K562 (cell line): ENCODE measurements around the gene MAST4. TPM values are rescaled to one million over a fixed set of nuclear protein-coding genes. Genes with fewer than 3 reads are reported as not detected.

Source experiments
- ATAC-seq: fragments of 200-7000 bp; cut with Tn5 transposase; 3 replicates; pipeline ENCODE4 v1.9.1; 2020; ENCODE audit warnings: moderate library complexity
- BruUV-seq: library from RNA; stranded (reverse); fragments of 400-500 nt; replicated peaks from 2 replicates; lab custom pipeline; 2021; lab: Mats Ljungman, UMichigan
- CTCF ChIA-PET: fragments of 300-600 bp; formaldehyde crosslinking; extraction: SDS; loops from one replicate; lab custom pipeline; 2021; ENCODE audit warnings: low intra/inter-chr PET ratio; lab: Yijun Ruan, JAX
- POLR2A ChIA-PET: fragments of 300-600, 350-650 bp; sonication (Branson Sonifier 250); formaldehyde crosslinking; extraction: SDS; loops from one replicate; lab custom pipeline; 2021; ENCODE audit warnings: antibody characterized with exemption, inconsistent platforms; lab: Yijun Ruan, JAX
- DNase-seq, 4 experiments: peaks; one replicate each; pipeline versions ENCODE4 v3.0.0 to v3.0.0-alpha.2; 2011 to 2018; ENCODE audit warnings: low spot score in 3 of 4, mixed read lengths in 3 of 4; ENCODE audit errors: extremely low read depth in 1 of 4
- FAIRE-seq: peaks from 2 replicates; lab custom pipeline; 2011; peaks lifted over from hg19 to GRCh38; lab: Jason Lieb, UNC
- H2AFZ ChIP-seq: 2 replicates; pipeline ENCODE4 v1.6.0; 2011; ENCODE audit warnings: low read depth, low read length, control low read depth, inconsistent platforms
- H3K27ac ChIP-seq: fragments of 200-600 bp; 3 replicates; pipeline ENCODE4 v1.8.0; 2011; ENCODE audit warnings: low read depth, mild to moderate bottlenecking, control low read depth, inconsistent platforms, low read length, moderate library complexity, mixed read lengths; ENCODE audit errors: extremely low read depth
- H3K27me3 ChIP-seq, 2 experiments: fragments of 300-600 bp in 1 of 2; 2 replicates in 1 of 2; 3 replicates in 1 of 2; pipeline versions ENCODE4 v1.6.0 to v1.8.0; 2011; ENCODE audit warnings: inconsistent platforms in 2 of 2, low read length in 2 of 2, mild to moderate bottlenecking in 1 of 2, mixed read lengths in 1 of 2, moderate library complexity in 1 of 2; ENCODE audit not compliant: control insufficient read depth in 2 of 2, insufficient read depth in 2 of 2
- H3K36me3 ChIP-seq: fragments of 300-600 bp; 3 replicates; pipeline ENCODE4 v1.8.0; 2011; ENCODE audit warnings: mild to moderate bottlenecking, low read length, inconsistent platforms; ENCODE audit not compliant: control insufficient read depth, insufficient read depth
- H3K4me1 ChIP-seq, 2 experiments: fragments of 200-600 bp in 1 of 2; replicated peaks in 1 of 2; 2 replicates in 1 of 2; 3 replicates in 1 of 2; pipeline versions ENCODE4 v1.5.1 to v1.8.0; 2011; ENCODE audit warnings: inconsistent platforms in 2 of 2, low read length in 2 of 2, mild to moderate bottlenecking in 1 of 2, mixed read lengths in 1 of 2, moderate library complexity in 1 of 2; ENCODE audit not compliant: control insufficient read depth in 2 of 2, insufficient read depth in 2 of 2
- H3K4me2 ChIP-seq: 2 replicates; pipeline ENCODE4 v1.6.1; 2011; ENCODE audit warnings: low read length, control low read depth, inconsistent platforms, mixed read lengths; ENCODE audit not compliant: insufficient read depth
- H3K4me3 ChIP-seq: fragments of 200-600 bp; sonication (generic), shearing (Covaris generic); 2 replicates; pipeline ENCODE4 v1.5.1; 2016; ENCODE audit warnings: control low read depth, inconsistent platforms
- H3K79me2 ChIP-seq: fragments of 200-600 bp; 3 replicates; pipeline ENCODE4 v1.8.0; 2011; ENCODE audit warnings: low read length, inconsistent platforms; ENCODE audit not compliant: control insufficient read depth, insufficient read depth
- H3K9ac ChIP-seq, 2 experiments: 2 replicates each; pipeline versions ENCODE4 v1.6.0 to v1.6.1; 2011; ENCODE audit warnings: low read depth in 2 of 2, low read length in 2 of 2, control low read depth in 1 of 2, inconsistent platforms in 1 of 2, mild to moderate bottlenecking in 1 of 2, mixed read lengths in 1 of 2; ENCODE audit not compliant: insufficient read depth in 1 of 2
- H3K9me1 ChIP-seq: one replicate; pipeline ENCODE4 v1.6.0; 2011; ENCODE audit warnings: inconsistent platforms, mild to moderate bottlenecking, low read length, moderate library complexity; ENCODE audit not compliant: control insufficient read depth, insufficient read depth
- H3K9me3 ChIP-seq: replicated peaks from 2 replicates; pipeline ENCODE4 v1.5.1; 2011; ENCODE audit warnings: low read depth, low read length, inconsistent platforms; ENCODE audit not compliant: control insufficient read depth, insufficient read depth
- H4K20me1 ChIP-seq: replicated peaks from 2 replicates; pipeline ENCODE4 v1.6.1; 2011; ENCODE audit warnings: low read length, inconsistent platforms, mixed read lengths; ENCODE audit not compliant: control insufficient read depth, insufficient read depth
- ATF1 ChIP-seq, 2 experiments: fragments of 450-650 bp in 1 of 2; IDR thresholded peaks; 2 replicates each; pipeline ENCODE4 v1.6.1; 2016; ENCODE audit warnings: missing compliant biosample characterization in 1 of 2, missing genetic modification characterization in 1 of 2
- BDP1 ChIP-seq: IDR thresholded peaks from 3 replicates; pipeline ENCODE4 v1.6.1; 2011; ENCODE audit not compliant: insufficient read length, insufficient read depth
- CBX3 ChIP-seq, 2 experiments: IDR thresholded peaks; 1 replicate in 1 of 2; 2 replicates in 1 of 2; pipeline ENCODE4 v1.6.1; 2012; ENCODE audit warnings: inconsistent platforms in 2 of 2, low read length in 2 of 2, borderline replicate concordance in 1 of 2, control low read depth in 1 of 2
- DPF2 ChIP-seq: fragments of 450-650 bp; IDR thresholded peaks from 2 replicates; pipeline ENCODE4 v1.6.1; 2016
- EWSR1 ChIP-seq: fragments of 450-650 bp; IDR thresholded peaks from 2 replicates; pipeline ENCODE4 v1.6.1; 2018; ENCODE audit warnings: borderline replicate concordance, mild to moderate bottlenecking, low read depth, moderate library complexity; ENCODE audit not compliant: partially characterized antibody
- HMG20B ChIP-seq: fragments of 250-450 bp; sonication (Bioruptor Pico); IDR thresholded peaks from 2 replicates; pipeline ENCODE4 v1.5.0; 2021; ENCODE audit warnings: mild to moderate bottlenecking
- HNRNPUL1 ChIP-seq: fragments of 200-400 bp; formaldehyde crosslinking; IDR thresholded peaks from 2 replicates; pipeline ENCODE4 v1.6.1; 2017; ENCODE audit warnings: low read length
- KAT8 ChIP-seq: fragments of 450-650 bp; IDR thresholded peaks from 2 replicates; pipeline ENCODE4 v1.6.1; 2016; ENCODE audit warnings: low read depth, mild to moderate bottlenecking
- MAX ChIP-seq: sonication (generic); formaldehyde crosslinking; IDR thresholded peaks from 2 replicates; pipeline ENCODE4 v1.9.0; 2022; ENCODE audit warnings: mild to moderate bottlenecking, missing genetic modification reagents
- MBD2 ChIP-seq: sonication (generic); IDR thresholded peaks from 2 replicates; pipeline ENCODE4 v1.6.1; 2016; ENCODE audit warnings: low read depth, borderline replicate concordance
- TCF3 ChIP-seq: sonication (generic); formaldehyde crosslinking; IDR thresholded peaks from 2 replicates; pipeline ENCODE4 v1.4.0; 2020; ENCODE audit warnings: mild to moderate bottlenecking, missing genetic modification reagents
- ZC3H4 ChIP-seq: sonication (generic); formaldehyde crosslinking; IDR thresholded peaks from 2 replicates; pipeline ENCODE4 v1.9.0; 2021; ENCODE audit warnings: missing genetic modification reagents, borderline replicate concordance
- WGBS: fragments of 100-300 bp; shearing (Covaris generic); methylation state at CpG from one replicate; pipeline ENCODE4 v1.1.6; 2016; ENCODE audit warnings: low coverage, mixed read lengths; ENCODE audit not compliant: insufficient coverage; ENCODE audit errors: missing lambda C conversion rate; 5-methylcytosine and 5-hydroxymethylcytosine counted together
- in situ Hi-C: fragments of 300-500 bp; cut with MboI; formaldehyde crosslinking; loops from 4 replicates; pipeline ENCODE4 v1.15.0; 2018; ENCODE audit warnings: inconsistent platforms, mixed read lengths
- intact Hi-C: fragments of 100-400 bp; cut with micrococcal nuclease; formaldehyde crosslinking; loops from 2 replicates; pipeline ENCODE4 v1.14.2; 2022
- polyA plus RNA-seq, 8 experiments: library from polyadenylated mRNA; depleted of rRNA in 4 of 8; stranded (reverse) in 5 of 8; unstranded in 3 of 8; fragments of >200 nt; fragmentation: Nextera tagmentation in 2 of 8; fragmentation: Illumina TruSeq in 1 of 8; extraction: Ambion mirVana in 2 of 8; extraction: Trizol in 1 of 8; gene quantifications; 2 replicates each; pipeline versions ENCODE4 v1.2.1 to v1.2.3, GENCODE V29; 2011 to 2014; ENCODE audit warnings: inconsistent platforms in 1 of 8, missing spikeins in 1 of 8
- total RNA-seq, 7 experiments: library from RNA; depleted of rRNA in 6 of 7; stranded (reverse); fragments of >200 nt in 6 of 7; fragmentation: Illumina TruSeq in 2 of 7; extraction: Trizol in 2 of 7; gene quantifications; 2 replicates each; pipeline versions ENCODE4 v1.2.1 to v1.2.3, GENCODE V29; 2011 to 2021; ENCODE audit warnings: low replicate concordance in 1 of 7
- TF ChIP-seq, protein P1 (sequence below): fragments of 250-450 bp; sonication (Bioruptor Pico); IDR thresholded peaks from 2 replicates; pipeline ENCODE4 v1.4.0; 2020; ENCODE audit warnings: mild to moderate bottlenecking, moderate library complexity

MAST4 gene
- total and polyA plus RNA-seq, 9 of the 15 experiments (the other 6 are each of a cell fraction or from before 2014, with no cell fraction given), result 0.88 to 10.1 (median 5.2) TPM

- no peak overlapping the region for H3K4me3 ChIP-seq
- no peak for FAIRE-seq
- no peaks in the 10 kb centered on the region for H3K36me3 ChIP-seq
- no peak overlapping the region for H3K4me2 ChIP-seq
- no peak overlapping the region for H2AFZ ChIP-seq
- no peaks in the 10 kb centered on the region for H3K9me3 ChIP-seq
- DNase-seq, result no peak
- intact Hi-C loops, result no loop called here
- WGBS, result 38% methylated on average over 2 of the region's 2 CpGs
- H4K20me1 ChIP-seq, result no peaks in the 10 kb centered on the region
- H3K9ac ChIP-seq, result no peak overlapping the region
- POLR2A ChIA-PET, result interaction anchor here (1.3 kb wide), 1 partner anchor 10 kb away, joined by 3 read pairs; no protein-coding TSS in a partner anchor
- TF ChIP-seq HMG20B (no peak), KAT8 (no peak), EWSR1 (no peak), BDP1 (no peak)
- TF ChIP-seq, all 486 proteins: peak for 0
- Histone ChIP-seq H3K27me3 (no peaks in the 10 kb centered on the region), H3K9me1 (no peaks in the 10 kb centered on the region), H3K4me1 (peaks cover 0 to 14% of the 10 kb centered on the region in 2 experiments; a peak in 3 of 5 replicates), H3K79me2 (0 out of 3 replicates have a peak, but pooled peaks cover 10% of the 10 kb centered on the region), H3K27ac (no peak overlapping the region)
- CTCF ChIA-PET, result no interaction called here
- in situ Hi-C loops, result loop anchor here (5.0 kb wide), 1 partner anchor 52 kb away; no protein-coding TSS in a partner anchor
- no peak; the same call in 2 of the 3 replicates for ATAC-seq
- BruUV-seq, result no TSS peak
These were observed 429.3 kb downstream of the MAST4 start for GRCh38 chr5:67025457-67025856.

DNA sequence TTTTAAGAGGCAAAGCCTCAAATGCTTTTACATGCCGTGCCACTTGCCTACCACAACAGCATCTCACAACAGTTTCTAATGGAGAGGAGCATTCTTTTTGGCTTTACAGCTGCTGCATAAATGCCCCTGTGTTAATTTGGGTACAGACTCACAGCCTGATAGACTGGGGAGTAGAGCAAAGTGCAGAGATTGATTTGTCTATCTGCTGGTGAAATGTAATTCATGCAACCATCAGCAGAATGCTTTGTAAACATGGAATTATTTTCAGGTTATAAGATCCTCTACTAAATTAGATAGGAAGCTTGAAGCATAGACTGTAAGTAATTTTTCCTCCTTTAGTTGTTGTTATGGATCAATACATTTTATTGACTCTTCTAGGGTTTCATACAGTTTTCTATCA, 430.1 kb downstream of the MAST4 start:
- ATAC-seq (no peak), FAIRE-seq (no peak), DNase-seq (no peak)
- Histone ChIP-seq H3K9ac (no peak overlapping the region), H3K9me3 (no peaks in the 10 kb centered on the region), H2AFZ (no peak overlapping the region), H3K36me3 (no peaks in the 10 kb centered on the region), H3K27ac (no peak overlapping the region), H3K4me3 (no peak overlapping the region), H3K79me2 (0 out of 3 replicates have a peak, but pooled peaks cover 6% of the 10 kb centered on the region), H3K27me3 (no peaks in the 10 kb centered on the region), H4K20me1 (no peaks in the 10 kb centered on the region), H3K9me1 (no peaks in the 10 kb centered on the region), H3K4me1 (peaks cover 0 to 9% of the 10 kb centered on the region in 2 experiments; a peak in 2 of 5 replicates), H3K4me2 (no peak overlapping the region)
- ChIA-PET CTCF (no interaction called here), POLR2A (interaction anchor here (1.3 kb wide), 1 partner anchor 11 kb away, joined by 3 read pairs; no protein-coding TSS in a partner anchor)
- WGBS, result 83% methylated on average over 1 of the region's 1 CpG
- intact Hi-C loops, result no loop called here
- no peak for TF ChIP-seq CBX3 (IDR thresholded peaks at IDR 0.05; ENCODE audit: borderline replicate concordance in 1 of 2, low read length in 2 of 2)
- no peak for TF ChIP-seq MAX
- TF ChIP-seq ZC3H4, result no peak
- TF ChIP-seq TCF3 (CRISPR knock-in tag), result no peak
- TF ChIP-seq DPF2, result no peak
- TF ChIP-seq, protein P1, sequence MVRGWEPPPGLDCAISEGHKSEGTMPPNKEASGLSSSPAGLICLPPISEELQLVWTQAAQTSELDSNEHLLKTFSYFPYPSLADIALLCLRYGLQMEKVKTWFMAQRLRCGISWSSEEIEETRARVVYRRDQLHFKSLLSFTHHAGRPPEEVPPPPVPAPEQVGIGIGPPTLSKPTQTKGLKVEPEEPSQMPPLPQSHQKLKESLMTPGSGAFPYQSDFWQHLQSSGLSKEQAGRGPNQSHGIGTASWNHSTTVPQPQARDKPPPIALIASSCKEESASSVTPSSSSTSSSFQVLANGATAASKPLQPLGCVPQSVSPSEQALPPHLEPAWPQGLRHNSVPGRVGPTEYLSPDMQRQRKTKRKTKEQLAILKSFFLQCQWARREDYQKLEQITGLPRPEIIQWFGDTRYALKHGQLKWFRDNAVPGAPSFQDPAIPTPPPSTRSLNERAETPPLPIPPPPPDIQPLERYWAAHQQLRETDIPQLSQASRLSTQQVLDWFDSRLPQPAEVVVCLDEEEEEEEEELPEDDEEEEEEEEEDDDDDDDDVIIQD (CRISPR knock-in tag), result no peak
- TF ChIP-seq ATF1 (CRISPR knock-in tag; IDR thresholded peaks at IDR 0.05), result no peak
- no peak for TF ChIP-seq ATF1 (tag; IDR thresholded peaks at IDR 0.05)
- no peak for TF ChIP-seq HNRNPUL1
- TF ChIP-seq MBD2, result no peak
- in situ Hi-C loops, result loop anchor here (5.0 kb wide), 1 partner anchor 51 kb away; no protein-coding TSS in a partner anchor
- BruUV-seq, result no TSS peak
